ENCODE results near the gene PDHA2.
A peak's percentile ranks its signal among the peaks of the same experiment; 100 is the strongest.
"Not testable (repeated sequence)": the region's sequence is repeated elsewhere in the genome, so short reads cannot be mapped to it uniquely, and the experiment has no call there.

The PDHA2 gene

DNA sequence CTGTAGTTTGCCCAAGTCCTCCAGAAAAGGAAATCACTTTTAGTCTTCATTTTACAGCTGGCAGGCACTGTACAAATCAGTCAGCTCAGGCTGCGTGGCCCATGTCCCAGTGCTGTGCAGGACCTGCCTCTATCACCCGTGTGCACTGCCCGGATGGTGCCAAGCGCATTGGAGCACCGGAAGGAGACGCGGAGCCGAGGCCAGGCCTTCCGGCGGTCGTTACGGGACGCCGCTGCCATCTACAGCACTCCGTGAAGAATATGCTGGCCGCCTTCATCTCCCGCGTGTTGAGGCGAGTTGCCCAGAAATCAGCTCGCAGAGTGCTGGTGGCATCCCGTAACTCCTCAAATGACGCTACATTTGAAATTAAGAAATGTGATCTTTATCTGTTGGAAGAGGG is at the start of gene PDHA2:
TSS of gene PDHA2 (plus strand) at position 203 of the 400 bp plus-strand sequence. CDS start at position 261, 58 bp downstream.
- DNase-seq: no peak

DNA sequence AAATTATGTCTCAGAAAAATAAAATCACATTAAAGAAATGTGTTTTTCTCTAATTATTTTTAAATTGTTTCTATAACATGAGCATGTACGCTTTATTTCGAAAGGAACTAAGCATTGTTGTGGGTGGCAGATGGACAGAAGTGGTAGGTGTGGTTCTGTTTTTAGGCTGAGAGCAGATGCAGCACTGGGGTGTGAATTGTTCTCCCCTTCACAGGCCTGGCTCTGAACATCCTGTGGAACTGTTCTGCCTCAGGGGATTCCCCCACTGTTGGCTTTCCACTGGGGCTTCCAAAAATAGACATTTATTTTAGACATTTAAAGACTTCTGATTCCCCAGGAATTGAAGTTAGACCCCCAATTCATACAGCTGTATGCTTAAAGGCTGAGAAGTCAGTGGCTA is 41.9 kb upstream of the PDHA2 start:
- DNase-seq: peak; percentile 16

DNA sequence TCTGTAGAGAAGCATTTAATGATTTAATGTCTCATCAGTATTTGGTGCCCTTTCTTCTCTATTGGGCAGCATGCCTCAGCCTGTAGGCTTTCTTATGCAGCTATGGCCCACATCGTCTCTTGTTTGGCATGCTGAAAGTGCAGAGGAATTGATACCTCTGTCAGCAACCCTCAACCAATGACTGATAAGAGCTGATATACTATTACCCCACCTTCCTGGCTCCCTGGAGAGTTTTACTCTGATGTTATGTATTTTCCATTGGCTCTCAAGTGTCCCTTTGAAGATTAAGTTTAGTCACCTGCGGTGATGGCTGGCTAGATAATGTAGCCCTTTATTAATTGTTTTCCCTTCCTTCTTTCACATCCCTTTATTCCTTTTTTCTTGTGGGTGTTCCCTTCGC is 41.2 kb upstream of the PDHA2 start:
- DNase-seq: no peak

DNA sequence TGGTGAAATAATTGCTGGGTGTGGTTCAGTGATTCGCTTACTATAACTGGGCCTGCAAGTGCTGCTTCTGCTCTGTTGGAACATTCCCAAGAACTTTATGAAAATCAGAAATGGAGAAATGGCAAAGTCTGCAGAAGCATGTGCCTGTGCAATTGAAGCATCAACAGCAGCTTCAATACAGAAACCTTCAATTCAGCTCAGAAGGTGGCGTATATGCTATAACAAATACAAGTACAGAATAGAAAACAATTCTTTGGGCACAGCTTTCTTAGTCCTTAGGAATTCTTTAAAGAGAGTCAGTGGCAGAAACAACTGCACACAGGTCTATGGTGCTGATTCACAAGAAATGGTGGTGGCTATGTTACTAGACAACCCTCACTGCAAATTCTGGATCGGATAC is 18.0 kb upstream of the PDHA2 start:
- DNase-seq: no peak

DNA sequence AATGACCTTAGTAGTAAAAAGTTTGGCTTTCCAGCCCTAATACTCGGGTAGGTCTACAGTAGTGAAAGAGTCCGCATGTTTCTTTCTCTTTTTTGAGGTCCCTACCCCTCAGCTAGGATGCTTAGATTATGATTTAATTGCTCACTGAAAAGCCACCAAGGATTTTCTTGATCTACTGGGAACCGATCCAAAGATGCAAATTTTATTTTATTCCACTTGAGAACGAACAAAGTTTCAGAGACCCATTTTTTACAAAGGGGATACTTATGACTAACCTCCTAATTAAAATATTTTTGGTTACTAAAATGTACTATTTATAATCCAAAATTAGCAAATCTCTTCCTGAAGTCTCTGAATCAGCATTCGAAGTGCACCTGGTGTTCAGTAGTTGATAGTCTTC is 14.3 kb upstream of the PDHA2 start:
- no peak for DNase-seq

DNA sequence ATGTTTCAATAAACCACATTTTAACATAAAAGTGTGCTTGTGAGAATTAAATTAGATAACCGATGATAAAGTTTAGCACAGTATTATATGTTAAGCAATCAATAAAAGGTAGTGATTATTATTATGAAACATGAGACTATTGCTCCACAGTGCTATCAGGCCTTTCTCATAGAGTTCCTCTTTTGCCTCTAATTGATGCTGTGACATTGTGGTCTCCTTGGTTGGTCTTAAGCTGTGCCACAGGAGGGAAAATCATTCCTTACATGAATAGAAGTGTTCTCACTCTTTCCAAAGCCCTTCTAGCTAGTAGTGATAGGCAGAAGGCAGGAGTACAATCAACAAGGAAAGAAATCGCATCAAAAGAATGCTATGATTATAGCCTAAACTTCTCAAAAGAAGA is 9.2 kb upstream of the PDHA2 start:
- no peak for DNase-seq

DNA sequence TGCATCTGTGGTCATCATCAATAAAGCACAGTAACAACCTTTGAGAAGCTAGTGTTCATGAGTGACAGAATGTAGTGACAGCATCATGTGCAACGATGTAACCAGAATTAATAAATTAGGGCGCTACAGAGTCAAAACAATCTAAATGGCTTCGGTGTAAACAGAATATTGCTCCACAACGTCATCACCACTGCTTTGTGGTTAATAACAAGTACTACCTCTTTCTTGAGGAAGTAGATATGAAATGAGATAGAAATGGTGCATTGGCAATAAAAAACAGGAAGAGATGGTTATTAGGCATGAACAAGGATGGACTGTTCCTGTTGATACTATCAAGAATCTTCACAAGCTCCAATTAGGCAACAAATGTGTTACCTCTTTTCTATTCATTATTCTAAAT is 8.7 kb upstream of the PDHA2 start:
- DNase-seq: no peak

DNA sequence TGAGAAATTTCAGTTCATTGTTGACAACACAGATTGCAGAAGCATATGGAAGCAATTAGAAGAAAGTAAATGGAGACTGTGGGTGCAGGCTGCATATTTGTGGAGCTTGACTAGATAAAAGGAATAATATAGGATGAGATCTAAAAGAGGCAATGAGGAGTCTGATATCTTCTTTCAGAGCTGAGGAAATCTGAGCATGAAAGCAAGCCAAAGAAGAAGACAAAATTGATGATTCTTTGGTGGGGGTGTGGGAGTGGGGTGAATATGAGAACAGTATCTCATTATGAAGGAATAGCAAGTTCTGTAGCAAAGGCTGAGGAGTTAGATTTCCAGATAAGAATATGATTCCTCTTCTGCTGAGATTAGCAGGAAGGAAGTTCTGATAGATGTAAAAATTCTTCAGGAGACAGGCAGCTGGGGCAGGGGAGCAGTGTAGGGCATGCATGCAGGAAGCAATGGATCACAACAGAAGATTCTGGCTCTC is 6.1 kb upstream of the PDHA2 start:
- DNase-seq: no peak

DNA sequence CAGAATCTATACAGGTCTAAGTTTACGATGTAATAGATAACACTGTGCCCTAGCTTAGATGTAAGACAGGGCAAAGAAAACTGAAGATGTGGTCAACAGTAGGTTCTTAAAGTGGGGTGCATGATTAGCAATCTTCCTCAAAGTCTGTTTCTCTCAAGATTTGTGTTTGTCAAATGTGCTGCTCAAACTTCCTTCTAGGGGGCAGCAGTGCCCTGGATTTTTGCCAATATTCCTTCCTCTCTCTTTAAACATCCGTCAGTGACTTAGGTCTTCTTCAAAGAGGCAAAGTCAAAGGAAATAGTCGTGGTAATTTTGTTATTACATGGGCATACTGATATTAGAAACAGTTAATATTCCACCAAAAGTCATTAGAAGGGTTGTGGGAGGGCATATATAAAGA is 4.2 kb upstream of the PDHA2 start:
- DNase-seq: no peak

DNA sequence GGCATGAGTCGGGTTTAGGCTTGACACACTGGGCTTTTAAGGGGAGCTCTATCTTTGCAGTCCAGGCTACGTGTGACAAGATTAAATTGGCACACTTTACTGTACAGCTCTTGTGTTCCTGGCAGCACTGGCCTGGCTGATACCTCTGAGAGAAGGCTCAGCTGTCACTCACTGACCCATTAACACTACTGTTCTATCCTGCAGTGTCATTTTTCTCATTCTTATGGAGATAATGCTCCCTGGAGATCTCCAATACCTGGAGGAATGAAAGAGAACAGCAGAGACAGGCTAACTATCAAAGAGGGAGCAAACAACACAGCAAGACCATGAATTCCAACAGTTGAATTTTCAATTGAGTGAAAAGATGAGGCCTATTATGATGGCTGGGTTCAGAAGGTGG is 1.7 kb upstream of the PDHA2 start:
- no peak for DNase-seq

DNA sequence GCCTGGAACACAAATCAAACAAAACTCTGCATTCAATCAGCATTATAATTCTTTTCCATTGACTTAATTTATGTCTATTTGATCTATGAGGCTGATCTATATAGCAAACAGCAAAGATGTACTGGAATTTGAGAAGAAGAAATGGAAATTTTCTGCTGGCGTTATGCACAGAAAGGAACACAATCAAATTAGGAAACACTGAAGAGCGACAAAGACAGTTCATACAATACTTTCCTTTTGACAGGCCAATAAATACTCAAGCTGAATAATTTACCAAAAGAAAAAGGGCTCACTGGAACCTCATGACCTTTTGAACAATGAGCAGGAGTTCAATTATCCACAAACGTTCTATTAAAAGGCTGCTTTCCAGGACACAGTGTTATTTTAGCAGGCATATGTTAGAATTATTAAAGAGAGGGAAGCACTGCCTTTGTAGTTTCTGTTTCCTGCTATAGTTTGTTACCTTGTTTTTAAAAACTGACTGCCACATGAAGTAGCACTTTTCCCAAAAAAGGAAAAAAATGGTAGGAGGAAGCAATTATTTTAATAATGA is 8.1 kb downstream of the PDHA2 start:
- no peak for DNase-seq

DNA sequence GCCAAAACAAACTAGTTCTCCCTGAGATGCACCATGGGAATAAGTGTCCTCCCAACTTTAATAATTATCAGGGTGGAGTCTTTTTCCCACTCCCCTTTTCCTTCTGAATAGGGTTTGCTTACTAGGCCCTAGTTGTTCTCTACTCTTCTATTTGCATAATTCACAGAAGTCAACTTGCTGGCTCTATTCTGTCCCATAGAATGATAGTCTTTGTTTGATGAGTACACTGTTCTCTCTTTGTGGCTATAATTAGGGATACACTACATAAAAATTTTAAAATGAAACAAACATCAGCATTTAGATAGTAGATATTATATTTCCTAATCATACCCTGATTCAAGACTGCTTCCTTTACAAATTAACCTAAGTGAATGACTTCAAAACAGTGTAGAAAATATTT is 10.3 kb downstream of the PDHA2 start:
- no peak for DNase-seq

DNA sequence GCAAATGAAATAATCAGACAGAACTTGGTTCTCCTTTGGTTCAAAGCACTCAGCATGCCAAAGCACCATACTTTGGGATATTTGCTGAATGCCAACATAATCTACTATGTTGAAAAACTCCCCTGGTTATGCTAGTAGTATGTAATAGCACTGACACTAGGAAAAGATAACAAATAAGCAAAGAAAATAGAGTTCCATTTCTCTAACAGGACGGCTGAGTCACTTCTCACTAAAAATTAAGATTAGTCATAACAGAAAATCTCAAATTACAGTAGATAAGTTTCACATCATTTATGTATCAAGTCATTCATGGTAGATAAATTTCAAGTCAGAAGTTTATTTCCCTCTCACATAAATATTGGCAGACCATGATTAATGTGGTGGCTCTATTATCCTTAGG is 17.9 kb downstream of the PDHA2 start:
- no peak for DNase-seq

DNA sequence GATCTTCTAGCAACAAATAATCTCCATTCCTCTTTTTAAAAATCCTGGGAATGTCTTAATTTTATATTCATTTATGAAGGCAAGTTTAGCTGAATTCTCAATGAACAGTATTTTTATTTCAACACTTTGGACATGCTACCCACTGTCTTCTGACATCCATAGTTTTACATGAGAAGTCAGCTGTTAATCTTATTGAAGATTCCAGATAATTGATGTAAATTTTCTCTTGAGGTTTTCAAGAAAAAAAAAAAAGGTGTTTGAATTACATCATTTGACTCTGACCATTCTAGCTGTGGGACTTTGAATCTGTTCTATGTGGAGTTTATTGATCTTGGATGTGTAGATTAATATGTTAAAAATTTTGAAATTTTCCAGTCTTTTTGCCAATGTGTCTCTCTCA is 28.0 kb downstream of the PDHA2 start:
- peak; percentile 0 for DNase-seq

DNA sequence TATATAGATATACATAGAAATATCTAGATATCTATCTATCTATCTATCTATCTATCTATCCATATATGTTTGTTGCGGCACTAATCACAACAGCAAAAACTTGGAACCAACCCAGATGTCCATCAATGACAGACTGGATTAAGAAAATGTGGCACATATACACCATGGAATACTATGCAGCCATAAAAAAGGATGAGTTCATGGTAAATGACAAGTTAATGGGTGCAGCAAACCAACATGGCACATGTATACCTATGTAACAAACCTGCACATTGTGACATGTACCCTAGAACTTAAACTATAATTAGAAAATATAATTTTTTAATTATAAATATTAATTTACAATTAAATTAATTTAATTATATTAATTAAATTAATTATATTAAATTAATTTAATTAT is 29.5 kb downstream of the PDHA2 start:
- not testable (repeated sequence) for DNase-seq

DNA sequence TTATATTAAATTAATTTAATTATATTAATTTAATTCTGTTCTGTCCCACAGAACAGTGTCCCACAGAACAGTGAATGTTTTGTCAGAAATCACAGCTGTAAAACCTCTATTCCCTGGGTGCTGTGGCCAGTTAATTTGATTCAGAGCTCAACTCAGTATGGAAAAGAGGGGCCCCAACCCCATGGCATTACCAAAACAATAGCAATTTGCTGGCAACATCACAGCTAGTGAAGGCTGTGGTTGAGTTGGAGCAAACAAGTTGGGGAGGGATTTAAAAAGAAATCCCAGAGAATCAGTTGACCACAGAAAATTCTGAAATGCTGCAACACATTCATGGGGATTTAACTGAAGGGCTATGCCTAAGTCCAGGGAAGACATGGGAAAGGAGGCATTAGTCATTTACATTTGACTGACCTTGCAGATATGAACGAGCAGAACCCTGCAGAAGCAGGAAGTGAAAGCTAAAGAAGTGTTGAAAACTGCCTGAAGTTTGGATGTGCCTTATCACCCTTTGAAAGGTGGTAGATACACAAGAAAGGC is 30.1 kb downstream of the PDHA2 start:
- no peak for DNase-seq

DNA sequence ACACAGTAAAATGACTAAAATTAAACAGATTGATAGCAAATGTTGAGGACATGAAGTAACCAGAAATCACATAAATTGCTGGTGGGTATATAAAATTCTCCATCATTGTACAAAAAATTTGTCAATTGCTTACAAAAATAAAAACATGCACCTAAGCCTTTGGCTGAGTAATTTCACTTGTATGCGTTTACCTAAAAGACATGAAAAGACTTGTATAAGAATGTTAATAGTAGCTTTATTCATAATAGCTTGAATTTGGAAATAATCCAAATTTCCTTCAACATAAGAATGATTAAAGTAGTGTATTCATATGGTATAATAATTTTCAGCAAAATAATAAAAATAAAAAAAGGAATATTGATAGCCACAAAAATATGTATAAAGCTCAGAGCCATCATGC is 37.7 kb downstream of the PDHA2 start:
- no peak for DNase-seq

DNA sequence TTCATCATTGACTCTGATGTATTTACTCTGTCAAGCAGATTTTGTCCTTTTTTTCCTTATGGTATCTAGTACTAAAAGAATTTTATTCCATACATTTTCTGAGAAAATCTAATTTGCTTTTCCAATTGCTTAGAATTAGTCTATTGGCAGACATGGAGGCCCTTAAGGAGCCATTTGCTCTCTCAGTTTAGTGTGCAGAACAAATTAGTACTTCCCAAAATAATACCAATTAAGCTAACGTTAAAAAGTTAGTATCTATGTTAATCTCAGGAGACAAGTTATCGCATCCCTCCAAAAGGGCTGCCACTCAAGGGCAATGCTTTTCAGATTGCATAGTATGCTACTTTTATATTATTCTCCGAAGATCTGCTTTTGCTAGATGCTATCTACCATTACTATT is 47.7 kb downstream of the PDHA2 start:
- no peak for DNase-seq

DNA sequence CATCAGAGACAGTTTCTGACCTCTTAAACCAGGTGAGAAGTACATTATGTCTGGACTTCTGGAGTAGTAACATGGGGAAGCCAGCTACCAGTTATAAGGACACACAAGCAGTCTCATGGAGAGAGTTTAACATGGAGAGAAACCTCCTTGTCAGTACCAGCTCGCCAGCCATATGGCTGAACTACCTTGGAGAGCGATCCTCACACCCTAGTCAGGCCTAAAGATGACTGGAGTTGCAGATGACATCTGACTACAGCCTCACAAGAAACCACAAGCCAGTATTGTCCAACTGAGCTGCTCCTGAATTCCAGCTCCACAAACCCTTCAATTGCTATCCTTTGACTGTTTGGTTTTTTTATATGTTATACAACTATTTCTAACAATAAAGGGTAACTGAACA is 49.8 kb downstream of the PDHA2 start:
- DNase-seq: no peak
